Sigmoid colon (tissue), 4 donors: ENCODE data around the gene RPS2.

Source experiments
- POLR2A ChIP-seq, 2 donors: fragments of 450-650 bp; IDR thresholded peaks; one replicate each; pipeline ENCODE4 v1.6.1; 2016; ENCODE audit warnings: antibody characterized with exemption in 2 of 2, mild to moderate bottlenecking in 2 of 2, moderate library complexity in 2 of 2
- POLR2AphosphoS5 ChIP-seq, 4 donors: sonication (generic); formaldehyde crosslinking; IDR thresholded peaks; one replicate each; pipeline ENCODE4 v1.6.1; 2017; ENCODE audit warnings: antibody characterized with exemption in 4 of 4
- TF ChIP-seq, protein P1 (sequence below), 4 experiments: fragments of 450-650 bp in 3 of 4; fragments of 200-600 bp in 1 of 4; IDR thresholded peaks; one replicate each; pipeline ENCODE4 v1.5.1; 2016 to 2019; ENCODE audit warnings: antibody characterized with exemption in 4 of 4, mild to moderate bottlenecking in 3 of 4, moderate library complexity in 2 of 4

DNA sequence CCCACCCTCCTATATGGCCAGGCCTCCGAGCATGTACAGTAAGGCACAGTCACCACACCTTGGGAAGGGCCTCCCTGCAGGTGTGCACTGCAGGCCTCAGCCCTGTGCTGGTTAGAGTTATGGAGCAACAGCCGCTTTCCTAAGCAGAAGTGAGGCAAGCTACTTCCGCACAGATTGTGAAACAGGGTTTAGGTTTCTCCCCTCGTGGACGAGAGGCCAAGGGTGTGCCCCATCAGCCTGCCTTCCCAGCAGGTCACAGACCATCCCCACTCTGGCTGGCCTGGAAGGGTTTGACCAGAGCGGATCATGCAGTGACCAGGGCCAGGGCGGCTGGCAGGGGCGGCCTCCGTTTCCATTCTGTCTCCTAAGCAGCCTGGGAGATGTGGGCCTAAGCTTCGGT lies 26.3 kb downstream of the RPS2 start:
- TF ChIP-seq, protein P1, sequence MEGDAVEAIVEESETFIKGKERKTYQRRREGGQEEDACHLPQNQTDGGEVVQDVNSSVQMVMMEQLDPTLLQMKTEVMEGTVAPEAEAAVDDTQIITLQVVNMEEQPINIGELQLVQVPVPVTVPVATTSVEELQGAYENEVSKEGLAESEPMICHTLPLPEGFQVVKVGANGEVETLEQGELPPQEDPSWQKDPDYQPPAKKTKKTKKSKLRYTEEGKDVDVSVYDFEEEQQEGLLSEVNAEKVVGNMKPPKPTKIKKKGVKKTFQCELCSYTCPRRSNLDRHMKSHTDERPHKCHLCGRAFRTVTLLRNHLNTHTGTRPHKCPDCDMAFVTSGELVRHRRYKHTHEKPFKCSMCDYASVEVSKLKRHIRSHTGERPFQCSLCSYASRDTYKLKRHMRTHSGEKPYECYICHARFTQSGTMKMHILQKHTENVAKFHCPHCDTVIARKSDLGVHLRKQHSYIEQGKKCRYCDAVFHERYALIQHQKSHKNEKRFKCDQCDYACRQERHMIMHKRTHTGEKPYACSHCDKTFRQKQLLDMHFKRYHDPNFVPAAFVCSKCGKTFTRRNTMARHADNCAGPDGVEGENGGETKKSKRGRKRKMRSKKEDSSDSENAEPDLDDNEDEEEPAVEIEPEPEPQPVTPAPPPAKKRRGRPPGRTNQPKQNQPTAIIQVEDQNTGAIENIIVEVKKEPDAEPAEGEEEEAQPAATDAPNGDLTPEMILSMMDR (IDR thresholded peaks at IDR 0.05): no peak
- TF ChIP-seq POLR2A (IDR thresholded peaks at IDR 0.05) (no peak), POLR2AphosphoS5 (IDR thresholded peaks at IDR 0.05) (no peak)
